H54 (cell line): ENCODE measurements around the gene FAM163B.
"Not testable (repeated sequence)": the region's sequence is repeated elsewhere in the genome, so short reads cannot be mapped to it uniquely, and the experiment has no call there.

Experiments used
- DNase-seq: peaks from one replicate; pipeline ENCODE4 v3.0.0; 2011; ENCODE audit warnings: low spot score, mixed read lengths; ENCODE audit not compliant: insufficient read length
- FAIRE-seq: peaks from 3 replicates; lab custom pipeline; 2011; peaks lifted over from hg19 to GRCh38; lab: Jason Lieb, UNC
- POLR2A ChIP-seq: IDR thresholded peaks from 2 replicates; pipeline ENCODE4 v1.6.1; 2011; ENCODE audit warnings: low read depth, mild to moderate bottlenecking, low read length

FAM163B gene

GRCh38 chr9:133573791-133574515 lies 35.2 kb downstream of the FAM163B start:
- FAIRE-seq (no peak), DNase-seq (no peak)
- TF ChIP-seq POLR2A: no peak

GRCh38 chr9:133572821-133573361 lies 36.3 kb downstream of the FAM163B start:
- no peak for DNase-seq
- FAIRE-seq: no peak
- no peak for TF ChIP-seq POLR2A

DNA sequence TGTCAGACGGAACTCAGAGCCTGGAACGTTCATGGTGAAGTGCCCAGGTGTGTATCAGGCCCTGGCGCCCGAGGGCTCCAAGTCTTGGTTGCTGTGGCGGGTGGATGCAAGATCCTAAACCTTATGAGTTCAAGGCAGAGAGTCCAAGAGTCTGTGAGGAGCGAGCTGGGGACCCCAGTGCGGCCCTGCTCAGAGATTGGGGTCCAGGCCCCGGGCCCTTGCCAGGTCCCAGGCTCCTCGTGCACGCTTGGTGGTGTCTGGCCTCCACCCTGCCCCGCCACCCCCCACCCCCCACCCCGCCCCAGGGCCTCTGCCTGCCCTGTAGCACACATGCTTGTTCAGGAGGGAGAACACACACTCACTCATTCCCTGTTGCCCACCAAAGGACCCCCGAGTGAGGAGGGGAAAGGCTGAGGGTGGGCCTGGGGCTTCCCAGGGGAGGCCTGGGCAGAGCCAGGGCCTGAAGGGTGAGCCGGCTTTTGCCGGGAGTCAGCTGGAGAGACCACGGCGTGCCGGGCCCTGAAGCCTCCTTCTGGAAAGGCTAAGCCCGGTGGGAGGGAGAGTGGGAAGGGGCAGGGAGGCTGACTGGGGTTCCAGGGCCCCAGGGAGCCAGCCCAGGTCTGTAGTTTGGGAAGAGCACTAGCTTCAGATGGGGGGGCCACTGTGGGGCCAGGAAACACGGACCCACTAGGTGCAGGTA lies 37.1 kb downstream of the FAM163B start:
- FAIRE-seq: no peak
- no peak for DNase-seq
- no peak for TF ChIP-seq POLR2A

- TF ChIP-seq POLR2A: no peak
- DNase-seq (no peak), FAIRE-seq (no peak)
Observed at GRCh38 chr9:133571391-133571890, 37.7 kb downstream of the FAM163B start.

DNA sequence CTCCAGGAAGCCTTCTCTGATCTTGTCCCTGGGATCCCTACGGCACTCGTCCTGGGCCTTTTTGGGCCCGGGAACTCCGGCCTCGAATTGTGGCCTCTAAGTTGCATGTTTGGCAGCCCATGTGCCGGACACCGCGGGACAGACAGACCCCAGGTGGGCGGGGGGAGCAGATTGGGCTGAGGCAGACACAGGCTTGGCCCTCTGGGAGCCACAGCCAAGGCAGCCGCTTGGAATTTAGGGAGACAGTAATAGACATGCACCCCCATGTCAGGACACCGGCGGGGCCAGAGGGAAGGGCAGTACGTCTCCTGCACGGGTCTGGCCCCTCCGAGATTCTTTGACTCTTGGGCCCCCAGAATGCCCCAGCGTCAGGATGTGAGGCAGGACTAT lies 38.5 kb downstream of the FAM163B start:
- no peak for TF ChIP-seq POLR2A
- FAIRE-seq: no peak
- no peak for DNase-seq

DNA sequence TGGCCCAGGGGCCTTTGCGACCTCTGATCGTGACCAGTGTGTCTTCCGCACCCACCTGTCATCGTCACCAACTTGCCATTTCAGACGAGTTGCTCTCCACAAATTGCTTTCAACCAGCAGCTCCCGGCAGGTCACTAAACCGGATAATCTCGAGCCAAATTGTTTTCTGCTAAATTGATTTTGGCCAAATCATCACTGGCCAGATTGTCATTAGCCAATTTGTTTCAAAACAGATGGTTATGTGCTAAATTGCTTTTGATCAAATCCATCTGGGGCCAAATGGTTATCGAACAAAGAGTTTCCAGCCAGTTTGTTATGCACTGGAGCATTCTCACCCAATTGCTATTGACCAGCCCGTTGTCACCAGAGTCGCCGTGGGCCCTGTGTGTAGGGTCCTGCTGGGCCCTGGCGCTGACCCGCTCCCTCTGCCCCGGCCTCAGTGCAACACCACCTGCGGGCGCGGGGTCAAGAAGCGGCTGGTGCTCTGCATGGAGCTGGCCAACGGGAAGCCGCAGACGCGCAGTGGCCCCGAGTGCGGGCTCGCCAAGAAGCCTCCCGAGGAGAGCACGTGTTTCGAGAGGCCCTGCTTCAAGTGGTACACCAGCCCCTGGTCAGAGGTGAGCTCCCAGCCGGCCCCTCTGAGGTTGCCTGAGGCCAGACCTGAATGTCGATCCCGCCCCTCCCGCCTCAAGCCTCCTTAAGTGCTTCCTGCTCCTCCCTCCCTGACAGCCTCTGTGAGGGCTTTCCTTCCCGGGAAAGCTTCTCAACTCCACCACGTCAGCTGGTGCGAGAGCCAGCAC lies 39.1 kb downstream of the FAM163B start:
- no peak for TF ChIP-seq POLR2A
- DNase-seq (no peak), FAIRE-seq (no peak)

DNA sequence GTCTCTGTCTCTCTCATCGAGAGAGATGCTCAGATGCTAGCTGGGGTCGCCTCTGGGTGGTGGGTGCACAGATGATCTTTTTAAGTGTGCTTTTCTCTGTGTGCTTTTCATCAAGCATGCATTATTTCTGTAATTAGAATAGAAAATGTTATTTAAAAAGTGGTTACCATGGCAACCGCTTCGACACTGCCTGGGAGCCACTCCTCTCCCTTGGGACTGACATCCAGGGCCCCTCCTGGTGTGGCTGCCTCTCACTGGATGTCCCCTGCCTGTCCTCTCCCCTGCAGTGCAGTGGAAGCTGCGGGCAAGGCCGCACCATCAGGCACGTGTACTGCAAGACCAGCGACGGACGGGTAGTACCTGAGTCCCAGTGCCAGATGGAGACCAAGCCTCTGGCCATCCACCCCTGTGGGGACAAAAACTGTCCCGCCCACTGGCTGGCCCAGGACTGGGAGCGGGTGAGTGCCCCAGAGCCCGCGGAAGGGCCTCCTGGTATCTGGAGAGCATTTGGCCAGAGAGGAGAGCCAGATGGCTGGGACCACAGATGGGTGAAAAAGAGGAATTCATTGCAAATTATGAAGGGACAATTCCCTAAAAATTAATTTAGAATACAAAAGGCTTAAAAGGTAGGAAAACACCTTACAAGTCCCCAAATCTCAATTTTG lies 39.9 kb downstream of the FAM163B start:
- FAIRE-seq (no peak), DNase-seq (no peak)
- TF ChIP-seq POLR2A: no peak

GRCh38 chr9:133568186-133568585 lies 41.0 kb downstream of the FAM163B start:
- no peak for DNase-seq
- no peak for TF ChIP-seq POLR2A
- FAIRE-seq: no peak

GRCh38 chr9:133566817-133567216 lies 42.4 kb downstream of the FAM163B start:
- TF ChIP-seq POLR2A: no peak
- FAIRE-seq: no peak

DNA sequence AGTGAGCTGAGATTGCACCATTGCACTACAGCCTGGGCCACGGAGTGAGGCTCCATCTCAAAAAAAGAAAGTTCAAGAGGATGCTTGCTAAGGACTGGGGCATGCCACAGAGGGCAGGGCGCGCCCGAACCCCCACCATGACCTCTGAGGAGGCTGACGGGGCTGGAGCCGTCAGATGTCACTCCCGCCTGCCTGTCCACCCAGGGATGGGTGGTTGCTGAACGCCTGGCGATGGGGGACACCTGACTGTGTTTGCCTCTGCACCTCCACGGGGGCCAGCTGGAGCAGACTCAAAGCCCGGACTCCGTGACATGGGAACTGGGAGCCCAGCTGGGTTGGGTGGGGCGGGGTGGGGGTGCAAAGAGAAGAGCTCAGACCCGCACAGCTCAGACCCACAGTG lies 42.8 kb downstream of the FAM163B start:
- FAIRE-seq: no peak
- no peak for DNase-seq
- no peak for TF ChIP-seq POLR2A

More at GRCh38 chr9:133566817-133567216, 42.4 kb downstream of the FAM163B start:
- DNase-seq: no peak

DNA sequence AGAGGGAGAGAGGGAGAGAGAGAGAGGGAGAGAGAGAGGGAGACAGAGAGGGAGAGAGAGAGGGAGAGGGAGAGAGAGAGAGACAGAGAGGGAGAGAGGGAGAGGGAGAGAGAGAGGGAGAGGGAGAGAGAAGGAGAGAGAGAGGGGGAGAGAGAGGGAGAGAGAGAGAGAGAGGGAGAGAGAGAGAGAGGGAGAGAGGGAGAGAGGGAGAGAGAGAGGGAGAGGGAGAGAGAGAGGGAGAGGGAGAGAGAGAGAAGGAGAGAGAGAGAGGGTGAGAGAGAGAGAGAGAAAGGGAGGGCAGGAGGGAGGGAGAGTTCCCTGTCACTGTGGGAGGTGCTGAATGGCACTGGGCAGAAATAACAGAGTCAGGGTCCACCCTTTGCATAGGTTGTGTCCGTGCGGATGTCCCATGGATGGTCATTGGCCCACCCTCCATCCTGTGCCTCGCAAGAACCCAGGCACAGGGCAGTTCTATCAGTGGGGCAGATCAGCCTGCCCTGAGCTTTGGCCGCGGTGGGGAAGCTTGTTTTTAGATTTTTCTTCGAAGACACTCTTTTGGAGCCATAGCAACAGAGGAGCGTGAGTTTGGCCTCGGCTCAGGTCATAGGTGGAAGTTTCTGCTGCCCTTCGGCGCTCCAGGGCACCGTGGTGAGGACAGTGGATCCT lies 44.6 kb downstream of the FAM163B start:
- TF ChIP-seq POLR2A: no peak
- no peak for DNase-seq
- FAIRE-seq: no peak

DNA sequence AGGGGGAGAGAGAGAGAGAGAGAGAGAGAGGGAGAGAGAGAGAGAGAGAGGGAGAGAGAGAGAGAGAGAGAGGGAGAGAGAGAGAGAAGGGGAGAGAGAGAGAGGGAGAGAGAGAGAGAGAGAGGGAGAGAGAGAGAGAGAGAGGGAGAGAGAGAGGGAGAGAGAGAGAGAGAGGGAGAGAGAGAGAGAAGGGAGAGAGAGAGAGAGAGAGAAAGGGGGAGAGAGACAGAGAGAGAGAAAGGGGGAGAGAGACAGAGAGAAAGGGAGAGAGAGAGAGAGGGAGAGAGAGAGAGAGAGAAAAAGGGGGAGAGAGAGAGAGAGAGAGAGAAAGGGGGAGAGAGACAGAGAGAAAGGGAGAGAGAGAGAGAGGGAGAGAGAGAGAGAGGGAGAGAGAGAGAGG lies 45.4 kb downstream of the FAM163B start:
- not testable (repeated sequence) for DNase-seq, FAIRE-seq
